Upper lobe of left lung (tissue), 4 donors: Measurements from ENCODE around the gene FOSL2.

ENCODE experiments used
- CTCF ChIP-seq, 6 experiments: fragments of 450-650 bp in 4 of 6; fragments of 200-600 bp in 2 of 6; sonication (generic) in 2 of 6; IDR thresholded peaks; one replicate each; pipeline ENCODE4 v1.5.1; 2016 to 2019; ENCODE audit warnings: antibody characterized with exemption in 6 of 6
- EP300 ChIP-seq, 4 donors: sonication (generic); formaldehyde crosslinking; IDR thresholded peaks; one replicate each; pipeline ENCODE4 v1.5.1; 2017; ENCODE audit warnings: antibody characterized with exemption in 4 of 4, control low read depth in 2 of 4
- POLR2A ChIP-seq, 4 donors: fragments of 450-650 bp; IDR thresholded peaks; one replicate each; pipeline ENCODE4 v1.5.1; 2016 to 2017; ENCODE audit warnings: antibody characterized with exemption in 4 of 4, mild to moderate bottlenecking in 2 of 4
- POLR2AphosphoS5 ChIP-seq, 2 donors: sonication (generic); formaldehyde crosslinking; IDR thresholded peaks; one replicate each; pipeline ENCODE4 v1.5.1; 2017; ENCODE audit warnings: antibody characterized with exemption in 2 of 2

- TF ChIP-seq CTCF (IDR thresholded peaks at IDR 0.05) (no peak), POLR2A (IDR thresholded peaks at IDR 0.05) (no peak), POLR2AphosphoS5 (IDR thresholded peaks at IDR 0.05) (peak; percentile 15 to 24), EP300 (IDR thresholded peaks at IDR 0.05) (no peak)
Measured at GRCh38 chr2:28415010-28415409, 22.4 kb downstream of the FOSL2 start.
